ENCODE results near the gene PLSCR2. TPM values are rescaled to one million over a fixed set of nuclear protein-coding genes. Genes with fewer than 3 reads are reported as not detected.

The PLSCR2 gene
- polyA plus RNA-seq, 1 donor (not counting 4 experiments of a cell fraction or from before 2014, with no cell fraction given) = not detected

- H2AFZ ChIP-seq (ENCODE audit: control insufficient read depth, low read length) = no peak overlapping the region
- H3K27ac ChIP-seq (ENCODE audit: control insufficient read depth, insufficient read depth, low read length) = peak overlapping the region; percentile 74
- DNase-seq (ENCODE audit: low read depth, low spot score) (no peak), FAIRE-seq (peak; percentile 84)
- no peaks in the 10 kb centered on the region for H3K9me1 ChIP-seq (ENCODE audit: control insufficient read depth, extremely low read depth, insufficient read depth, low read length)
- peak overlapping the region; percentile 2 for H3K4me2 ChIP-seq (ENCODE audit: control insufficient read depth, extremely low read depth, insufficient read depth, low read depth, low read length)
- H3K9me3 ChIP-seq (ENCODE audit: control insufficient read depth, low read depth, low read length) = no peaks in the 10 kb centered on the region
- TF ChIP-seq EZH2 (IDR thresholded peaks at IDR 0.05; ENCODE audit: low read length) (no peak), CTCF (optimal IDR thresholded peaks at IDR 0.05 in 1 of 3, IDR thresholded peaks at IDR 0.05 in 1 of 3, conservative IDR thresholded peaks at IDR 0.05 in 1 of 3; ENCODE audit: extremely low read depth in 1 of 3, insufficient read depth in 2 of 3, low read length in 3 of 3) (no peak)
- H3K9ac ChIP-seq (ENCODE audit: control insufficient read depth, extremely low read depth, insufficient read depth, low read length) = no peak overlapping the region
- dilution Hi-C loops (cut with MboI; ENCODE audit: extremely low pct_ligation_motif_present, low sequenced_read_pairs) = no loop called here
- no peaks in the 10 kb centered on the region for H3K36me3 ChIP-seq (ENCODE audit: control insufficient read depth in 2 of 2, extremely low read depth in 1 of 2, insufficient read depth in 2 of 2, low read length in 2 of 2)
- no peak overlapping the region for H3K4me3 ChIP-seq (ENCODE audit: control insufficient read depth in 2 of 3, extremely low read depth in 1 of 3, insufficient read depth in 2 of 3, low read depth in 1 of 3, low read length in 3 of 3)
- no peaks in the 10 kb centered on the region for H4K20me1 ChIP-seq (ENCODE audit: control insufficient read depth, extremely low read depth, insufficient read depth, low read length)
- no peaks in the 10 kb centered on the region for H3K27me3 ChIP-seq (ENCODE audit: control insufficient read depth, extremely low read depth, insufficient read depth, low read length)
- H3K4me1 ChIP-seq (ENCODE audit: control insufficient read depth, extremely low read depth, insufficient read depth, low read length) = peaks cover 47% of the 10 kb centered on the region
- H3K79me2 ChIP-seq (ENCODE audit: control insufficient read depth, insufficient read depth, low read length) = no peaks in the 10 kb centered on the region
These were observed 35.3 kb upstream of the PLSCR2 start for GRCh38 chr3:146504498-146505197.

- no peaks in the 10 kb centered on the region for H3K36me3 ChIP-seq (ENCODE audit: control insufficient read depth in 2 of 2, extremely low read depth in 1 of 2, insufficient read depth in 2 of 2, low read length in 2 of 2)
- H3K4me2 ChIP-seq (ENCODE audit: control insufficient read depth, extremely low read depth, insufficient read depth, low read depth, low read length) = peak overlapping the region; percentile 57
- peaks cover 47% of the 10 kb centered on the region for H3K4me1 ChIP-seq (ENCODE audit: control insufficient read depth, extremely low read depth, insufficient read depth, low read length)
- H3K9me3 ChIP-seq (ENCODE audit: control insufficient read depth, low read depth, low read length) = no peaks in the 10 kb centered on the region
- H3K4me3 ChIP-seq (ENCODE audit: control insufficient read depth in 2 of 3, extremely low read depth in 1 of 3, insufficient read depth in 2 of 3, low read depth in 1 of 3, low read length in 3 of 3) = peak overlapping the region in 1 of 3 experiments; percentile 8
- H3K9ac ChIP-seq (ENCODE audit: control insufficient read depth, extremely low read depth, insufficient read depth, low read length) = peak overlapping the region; percentile 16
- no peaks in the 10 kb centered on the region for H3K79me2 ChIP-seq (ENCODE audit: control insufficient read depth, insufficient read depth, low read length)
- dilution Hi-C loops (cut with MboI; ENCODE audit: extremely low pct_ligation_motif_present, low sequenced_read_pairs) = no loop called here
- H2AFZ ChIP-seq (ENCODE audit: control insufficient read depth, low read length) = no peak overlapping the region
- TF ChIP-seq CTCF (optimal IDR thresholded peaks at IDR 0.05 in 1 of 3, IDR thresholded peaks at IDR 0.05 in 1 of 3, conservative IDR thresholded peaks at IDR 0.05 in 1 of 3; ENCODE audit: extremely low read depth in 1 of 3, insufficient read depth in 2 of 3, low read length in 3 of 3) (no peak), EZH2 (IDR thresholded peaks at IDR 0.05; ENCODE audit: low read length) (no peak)
- H4K20me1 ChIP-seq (ENCODE audit: control insufficient read depth, extremely low read depth, insufficient read depth, low read length) = no peaks in the 10 kb centered on the region
- DNase-seq (ENCODE audit: low read depth, low spot score) (peak; percentile 44), FAIRE-seq (peak; percentile 97)
- H3K27me3 ChIP-seq (ENCODE audit: control insufficient read depth, extremely low read depth, insufficient read depth, low read length) = no peaks in the 10 kb centered on the region
- H3K27ac ChIP-seq (ENCODE audit: control insufficient read depth, insufficient read depth, low read length) = peak overlapping the region; percentile 74
- no peaks in the 10 kb centered on the region for H3K9me1 ChIP-seq (ENCODE audit: control insufficient read depth, extremely low read depth, insufficient read depth, low read length)
These were observed 34.3 kb upstream of the PLSCR2 start for GRCh38 chr3:146503461-146504202.
